ENCODE results near the gene MROH7. TPM values are rescaled to one million over a fixed set of nuclear protein-coding genes. Genes with fewer than 3 reads are reported as not detected.

Gene MROH7
- total RNA-seq, 1 experiment from 2014 or later = not detected

- TF ChIP-seq EZH2phosphoT487 (IDR thresholded peaks at IDR 0.05; ENCODE audit: borderline replicate concordance, low read length) = no peak
- no peak for TF ChIP-seq CTCF (conservative IDR thresholded peaks at IDR 0.05; ENCODE audit: low read depth, low read length)
- TF ChIP-seq EZH2 (IDR thresholded peaks at IDR 0.05; ENCODE audit: low read length, unreplicated experiment) = no peak
- Histone ChIP-seq H3K27ac (ENCODE audit: low read length) (no peak overlapping the region), H3K27me3 (ENCODE audit: low read length) (peaks cover 13% of the 10 kb centered on the region; the same call in 1 of the 2 replicates), H3K9me2 (replicated peaks; ENCODE audit: low read length) (no peaks in the 10 kb centered on the region), H3K4me1 (ENCODE audit: insufficient read depth, low read length) (no peaks in the 10 kb centered on the region), H3K9me3 (ENCODE audit: low read length) (no peaks in the 10 kb centered on the region), H3K4me3 (ENCODE audit: low read length) (no peak overlapping the region), H3F3A (ENCODE audit: low read length, unreplicated experiment) (no peaks in the 10 kb centered on the region), H3K79me2 (ENCODE audit: low read length) (no peaks in the 10 kb centered on the region), H3K36me3 (ENCODE audit: low read depth, low read length) (no peaks in the 10 kb centered on the region), H3K9ac (ENCODE audit: low read length) (no peak overlapping the region), H3K4me2 (ENCODE audit: low read length) (no peak overlapping the region), H2AFZ (ENCODE audit: low read length) (no peak overlapping the region), H4K20me1 (ENCODE audit: low read length) (no peaks in the 10 kb centered on the region)
- intact Hi-C loops (cut with micrococcal nuclease) = no loop called here
- no TSS peak for BruUV-seq (replicated peaks)
- POLR2A ChIA-PET (ENCODE audit: unreplicated experiment) = no interaction called here
- DNase-seq (no peak), ATAC-seq (no peak; the same call in 1 of the 2 replicates)
- CTCF ChIA-PET = no interaction called here
These were observed 39.8 kb downstream of the MROH7 start for GRCh38 chr1:54681358-54681757.

- Histone ChIP-seq H3K36me3 (ENCODE audit: low read depth, low read length) (no peaks in the 10 kb centered on the region), H3K9ac (ENCODE audit: low read length) (no peak overlapping the region), H3K9me3 (ENCODE audit: low read length) (no peaks in the 10 kb centered on the region), H2AFZ (ENCODE audit: low read length) (no peak overlapping the region), H3K4me2 (ENCODE audit: low read length) (no peak overlapping the region), H4K20me1 (ENCODE audit: low read length) (no peaks in the 10 kb centered on the region), H3K79me2 (ENCODE audit: low read length) (no peaks in the 10 kb centered on the region), H3K4me1 (ENCODE audit: insufficient read depth, low read length) (no peaks in the 10 kb centered on the region), H3K27me3 (ENCODE audit: low read length) (0 out of 2 replicates have a peak, but pooled peaks cover 3% of the 10 kb centered on the region), H3F3A (ENCODE audit: low read length, unreplicated experiment) (no peaks in the 10 kb centered on the region), H3K27ac (ENCODE audit: low read length) (no peak overlapping the region), H3K9me2 (replicated peaks; ENCODE audit: low read length) (no peaks in the 10 kb centered on the region), H3K4me3 (ENCODE audit: low read length) (no peak overlapping the region)
- BruUV-seq (replicated peaks) = no TSS peak
- ATAC-seq (no peak), DNase-seq (no peak)
- POLR2A ChIA-PET (ENCODE audit: unreplicated experiment) = no interaction called here
- TF ChIP-seq EZH2phosphoT487 (IDR thresholded peaks at IDR 0.05; ENCODE audit: borderline replicate concordance, low read length) (no peak), EZH2 (IDR thresholded peaks at IDR 0.05; ENCODE audit: low read length, unreplicated experiment) (no peak), CTCF (conservative IDR thresholded peaks at IDR 0.05; ENCODE audit: low read depth, low read length) (no peak)
- intact Hi-C loops (cut with micrococcal nuclease) = no loop called here
- CTCF ChIA-PET = no interaction called here
These were observed 41.9 kb downstream of the MROH7 start for GRCh38 chr1:54683453-54683852.

GRCh38 chr1:54685335-54685905, 43.8 kb downstream of the MROH7 start:
- Histone ChIP-seq H3K9me2 (replicated peaks; ENCODE audit: low read length) (no peaks in the 10 kb centered on the region), H3K79me2 (ENCODE audit: low read length) (no peaks in the 10 kb centered on the region), H3K4me1 (ENCODE audit: insufficient read depth, low read length) (no peaks in the 10 kb centered on the region), H3K4me3 (ENCODE audit: low read length) (no peak overlapping the region), H3F3A (ENCODE audit: low read length, unreplicated experiment) (no peaks in the 10 kb centered on the region), H4K20me1 (ENCODE audit: low read length) (no peaks in the 10 kb centered on the region), H3K9ac (ENCODE audit: low read length) (no peak overlapping the region), H3K36me3 (ENCODE audit: low read depth, low read length) (no peaks in the 10 kb centered on the region), H3K4me2 (ENCODE audit: low read length) (no peak overlapping the region), H2AFZ (ENCODE audit: low read length) (no peak overlapping the region), H3K9me3 (ENCODE audit: low read length) (no peaks in the 10 kb centered on the region), H3K27me3 (ENCODE audit: low read length) (0 out of 2 replicates have a peak, but pooled peaks cover 4% of the 10 kb centered on the region), H3K27ac (ENCODE audit: low read length) (no peak overlapping the region)
- POLR2A ChIA-PET (ENCODE audit: unreplicated experiment) = no interaction called here
- intact Hi-C loops (cut with micrococcal nuclease) = no loop called here
- CTCF ChIA-PET = no interaction called here
- TF ChIP-seq CTCF (conservative IDR thresholded peaks at IDR 0.05; ENCODE audit: low read depth, low read length) (no peak), EZH2 (IDR thresholded peaks at IDR 0.05; ENCODE audit: low read length, unreplicated experiment) (no peak), EZH2phosphoT487 (IDR thresholded peaks at IDR 0.05; ENCODE audit: borderline replicate concordance, low read length) (no peak)
- DNase-seq = no peak
- BruUV-seq (replicated peaks) = no TSS peak
- no peak for ATAC-seq
